HG02884 (cell line): ENCODE results near the gene PKDCC.

ENCODE experiments used
- ATAC-seq: cut with Tn5 transposase; IDR thresholded peaks from one replicate; pipeline ENCODE4 v1.9.1; 2021; ENCODE audit warnings: mild to moderate bottlenecking, moderate library complexity; ENCODE audit not compliant: unreplicated experiment

The PKDCC gene

DNA sequence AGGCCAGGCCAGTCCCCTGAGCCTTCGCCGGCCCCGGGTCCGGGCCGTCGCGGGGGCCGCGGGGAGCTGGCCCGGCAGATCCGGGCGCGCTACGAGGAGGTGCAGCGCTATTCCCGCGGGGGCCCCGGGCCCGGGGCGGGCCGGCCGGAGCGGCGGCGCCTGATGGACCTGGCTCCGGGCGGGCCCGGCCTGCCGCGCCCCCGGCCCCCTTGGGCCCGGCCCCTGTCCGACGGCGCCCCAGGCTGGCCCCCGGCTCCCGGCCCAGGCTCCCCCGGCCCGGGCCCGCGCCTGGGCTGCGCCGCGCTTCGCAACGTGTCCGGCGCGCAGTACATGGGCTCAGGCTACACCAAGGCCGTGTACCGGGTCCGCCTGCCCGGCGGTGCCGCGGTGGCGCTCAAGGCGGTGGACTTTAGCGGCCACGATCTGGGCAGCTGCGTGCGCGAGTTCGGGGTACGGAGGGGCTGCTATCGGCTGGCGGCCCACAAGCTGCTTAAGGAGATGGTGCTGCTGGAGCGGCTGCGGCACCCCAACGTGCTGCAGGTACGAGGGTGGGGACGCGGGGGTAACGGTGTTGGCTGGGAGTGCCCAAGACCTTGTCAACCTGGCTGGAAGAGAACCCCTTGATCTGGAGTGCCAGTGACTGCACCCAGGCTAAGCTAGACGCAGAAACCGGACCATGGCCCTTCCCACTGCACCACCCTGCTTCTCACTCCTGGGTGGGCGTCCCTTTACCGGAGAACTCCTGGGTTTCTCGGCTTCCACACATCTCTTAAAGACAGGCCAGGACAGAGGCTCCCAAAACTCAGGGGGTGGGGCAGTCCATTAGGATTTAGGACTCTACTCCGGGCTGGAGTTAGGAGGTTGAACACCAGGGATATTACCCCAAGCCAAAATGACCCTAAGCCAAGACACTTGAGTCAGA is 739 bp downstream of the PKDCC start:
- peak; percentile 10 for ATAC-seq

DNA sequence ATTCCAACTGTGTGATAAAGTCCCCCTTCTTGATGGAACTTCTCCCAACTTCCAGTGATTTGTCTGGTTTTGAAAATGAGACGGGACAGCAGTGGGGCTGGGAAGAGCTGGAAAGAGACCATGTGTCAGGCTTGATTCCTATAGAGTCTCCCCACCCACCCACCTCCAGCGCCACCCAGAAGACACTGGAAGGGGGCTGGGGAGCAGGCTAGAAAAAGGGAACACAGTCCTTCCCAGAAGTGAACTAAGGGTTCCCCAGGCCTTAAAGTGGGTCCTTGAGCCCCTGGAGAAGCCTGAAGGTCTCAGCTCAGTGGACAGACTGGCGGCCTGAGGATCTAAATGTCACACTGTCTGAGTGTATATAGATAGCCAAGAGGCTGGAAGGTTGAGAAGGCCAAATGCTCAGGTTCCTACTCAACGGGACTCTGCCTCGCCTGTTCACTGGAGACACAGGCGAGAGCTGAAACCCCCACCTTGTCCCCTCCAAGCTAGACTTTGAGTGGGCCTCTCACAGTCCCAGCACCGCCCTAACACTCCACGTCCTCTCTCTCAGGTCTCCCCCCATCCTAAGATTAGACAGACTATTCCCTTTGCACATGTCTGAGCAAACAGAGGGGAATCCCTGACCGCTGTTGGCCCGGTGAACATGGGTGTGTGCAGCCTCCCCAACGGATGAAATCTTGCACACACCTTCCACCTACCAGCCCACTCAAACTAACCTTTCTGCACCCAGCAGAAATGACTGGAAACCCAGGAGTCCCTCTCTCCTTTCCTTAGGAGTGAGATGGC is 1.6 kb downstream of the PKDCC start:
- no peak for ATAC-seq

DNA sequence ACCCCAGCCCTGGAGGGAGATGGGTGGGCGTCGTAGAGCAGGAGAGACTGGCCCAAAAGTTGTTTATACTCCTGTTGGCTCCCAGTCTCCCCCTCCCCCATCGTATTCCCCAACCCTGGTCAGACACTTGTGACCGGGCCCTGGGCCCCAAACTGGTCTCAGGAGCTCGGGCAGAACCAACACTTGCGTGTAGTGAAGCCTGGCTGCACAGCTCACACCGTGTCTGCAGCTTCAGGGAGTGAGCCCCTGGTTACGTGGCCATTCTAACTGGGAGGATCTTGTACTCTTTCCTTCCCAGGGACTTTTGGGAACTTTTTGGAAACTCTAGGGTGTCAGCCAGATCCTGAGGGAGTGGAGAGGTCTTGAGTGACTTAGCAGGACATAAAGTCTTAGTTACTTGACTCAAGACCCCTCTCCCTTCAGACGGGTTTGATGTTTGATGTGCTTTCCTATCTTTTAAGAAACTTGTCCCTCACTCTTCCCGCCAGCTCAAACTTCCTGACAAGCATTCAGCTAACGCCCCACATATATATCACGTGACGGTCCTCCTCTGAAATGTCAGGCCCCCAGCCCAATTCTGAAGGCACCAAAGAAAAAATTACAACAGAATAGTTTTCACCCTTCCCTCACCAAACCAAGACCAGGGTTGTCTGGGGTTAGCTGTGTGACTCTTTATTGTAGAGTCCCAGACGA is 2.3 kb downstream of the PKDCC start:
- ATAC-seq = no peak

DNA sequence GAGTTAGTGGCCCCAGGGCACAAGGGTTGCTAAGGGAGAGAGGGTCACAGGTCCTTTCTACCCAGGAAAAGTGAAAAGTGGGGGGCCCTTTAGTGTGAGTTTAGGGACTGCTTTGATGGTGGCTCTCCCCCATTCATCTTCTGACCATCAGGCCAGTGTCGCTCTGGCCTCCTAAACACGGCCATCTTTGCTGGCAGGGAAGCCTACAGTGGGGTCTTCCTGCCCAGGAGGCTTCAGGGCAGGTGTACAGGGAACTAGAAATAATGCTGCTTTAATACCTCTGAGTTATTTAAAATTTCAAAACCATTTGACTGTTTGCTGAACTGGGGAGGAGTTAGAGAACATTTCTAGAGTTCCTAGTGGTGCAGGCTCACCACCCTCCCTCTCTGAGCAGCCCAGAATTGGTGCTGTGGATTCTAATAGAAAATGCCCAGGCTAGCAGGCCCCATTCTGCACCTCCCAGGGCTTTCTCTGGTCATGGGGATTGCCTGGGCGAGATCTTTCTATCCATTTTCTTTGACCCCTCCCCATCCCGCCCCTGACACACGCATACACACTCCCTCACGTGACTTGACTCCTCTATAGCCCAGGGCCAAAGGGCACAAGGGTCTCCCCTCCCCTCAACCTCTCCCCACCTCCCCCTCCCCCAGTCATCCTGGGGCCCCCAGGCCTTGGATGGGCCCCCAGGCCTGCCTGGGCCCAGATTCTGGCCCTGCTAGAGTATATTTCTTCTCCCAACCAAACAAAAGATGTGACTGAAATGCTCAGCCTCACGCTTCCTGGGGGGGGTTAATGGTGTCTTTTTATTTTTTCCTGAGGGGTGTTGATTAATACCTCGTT is 3.1 kb downstream of the PKDCC start:
- ATAC-seq = no peak

DNA sequence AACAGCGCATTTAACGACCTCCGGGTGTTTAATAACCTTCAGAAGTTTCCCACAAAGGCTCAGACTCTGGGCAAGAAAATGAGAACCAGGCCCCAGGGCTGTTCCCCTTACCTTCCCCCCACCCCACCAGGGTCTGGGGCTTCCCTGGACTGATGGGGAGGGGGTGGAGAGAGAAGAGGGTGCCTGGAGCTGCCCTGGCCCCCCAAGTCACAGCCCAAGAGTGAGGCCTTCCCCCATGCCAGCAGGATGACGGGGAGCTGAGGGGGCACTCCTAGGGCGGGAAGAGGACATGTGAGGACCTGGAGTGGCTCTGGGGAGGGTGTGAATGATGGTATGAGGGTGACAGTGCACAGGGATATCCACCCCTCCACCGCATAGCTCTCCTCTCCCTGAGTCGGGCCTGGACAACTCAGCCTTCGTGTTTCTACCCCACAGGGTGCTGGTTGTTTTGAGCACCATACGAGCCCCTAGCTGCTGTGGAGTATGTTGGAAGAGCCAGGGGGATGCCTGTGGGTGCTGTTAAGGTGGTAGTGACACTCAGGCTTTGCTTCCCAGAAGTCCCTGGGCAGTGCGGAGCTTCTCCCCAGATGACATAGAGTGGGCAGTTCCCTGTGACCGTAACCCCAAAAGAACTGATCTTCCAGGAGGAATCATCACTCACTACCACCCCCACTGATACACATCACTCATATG is 3.9 kb downstream of the PKDCC start:
- ATAC-seq = no peak

DNA sequence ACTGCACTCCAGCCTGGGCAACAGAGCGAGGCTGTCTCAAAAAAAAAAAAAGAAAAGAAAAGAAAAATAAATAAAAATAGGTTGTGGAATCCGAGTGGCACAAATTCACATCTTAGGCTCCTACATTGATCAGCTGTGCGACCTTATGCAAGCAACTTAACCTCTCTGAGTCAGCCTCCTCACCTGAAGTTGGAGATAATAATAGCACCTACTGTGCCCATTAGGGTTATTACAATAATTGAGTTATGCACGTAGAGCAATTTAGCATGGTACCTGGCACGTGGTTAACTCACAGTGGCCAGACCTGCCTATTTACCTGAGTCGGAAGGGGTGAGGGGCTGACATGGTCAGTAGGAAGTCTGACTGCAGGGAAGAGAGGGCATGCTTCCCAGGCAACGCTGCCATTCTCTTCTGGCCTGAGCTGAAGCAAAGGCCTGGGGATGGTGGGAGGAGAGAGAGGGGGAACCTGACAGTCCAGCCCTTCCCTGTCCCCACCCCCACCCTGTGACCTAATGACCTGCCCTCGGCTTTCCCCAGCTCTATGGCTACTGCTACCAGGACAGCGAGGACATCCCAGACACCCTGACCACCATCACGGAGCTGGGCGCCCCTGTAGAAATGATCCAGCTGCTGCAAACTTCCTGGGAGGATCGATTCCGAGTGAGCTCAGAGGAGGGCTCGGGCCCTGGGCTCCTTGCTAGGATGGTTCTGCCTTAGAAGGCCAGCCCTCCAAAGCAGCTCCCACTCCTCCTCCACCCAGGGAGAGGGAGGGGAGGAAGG is 5.1 kb downstream of the PKDCC start:
- no peak for ATAC-seq

DNA sequence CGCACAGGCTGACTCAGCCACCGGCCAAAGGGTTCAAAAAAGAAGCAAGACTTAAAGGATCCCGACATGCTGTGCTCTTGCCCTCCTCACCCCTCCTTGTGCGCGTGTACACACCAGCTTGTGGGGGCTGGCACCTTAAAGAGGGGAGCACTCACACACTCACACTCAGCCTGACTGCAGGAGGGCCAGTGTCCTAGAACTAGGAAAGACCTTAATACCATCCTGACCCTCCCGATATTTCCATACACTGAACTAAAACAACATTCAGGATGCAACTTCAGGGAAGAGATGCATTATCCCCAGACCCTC is 5.6 kb downstream of the PKDCC start:
- no peak for ATAC-seq

DNA sequence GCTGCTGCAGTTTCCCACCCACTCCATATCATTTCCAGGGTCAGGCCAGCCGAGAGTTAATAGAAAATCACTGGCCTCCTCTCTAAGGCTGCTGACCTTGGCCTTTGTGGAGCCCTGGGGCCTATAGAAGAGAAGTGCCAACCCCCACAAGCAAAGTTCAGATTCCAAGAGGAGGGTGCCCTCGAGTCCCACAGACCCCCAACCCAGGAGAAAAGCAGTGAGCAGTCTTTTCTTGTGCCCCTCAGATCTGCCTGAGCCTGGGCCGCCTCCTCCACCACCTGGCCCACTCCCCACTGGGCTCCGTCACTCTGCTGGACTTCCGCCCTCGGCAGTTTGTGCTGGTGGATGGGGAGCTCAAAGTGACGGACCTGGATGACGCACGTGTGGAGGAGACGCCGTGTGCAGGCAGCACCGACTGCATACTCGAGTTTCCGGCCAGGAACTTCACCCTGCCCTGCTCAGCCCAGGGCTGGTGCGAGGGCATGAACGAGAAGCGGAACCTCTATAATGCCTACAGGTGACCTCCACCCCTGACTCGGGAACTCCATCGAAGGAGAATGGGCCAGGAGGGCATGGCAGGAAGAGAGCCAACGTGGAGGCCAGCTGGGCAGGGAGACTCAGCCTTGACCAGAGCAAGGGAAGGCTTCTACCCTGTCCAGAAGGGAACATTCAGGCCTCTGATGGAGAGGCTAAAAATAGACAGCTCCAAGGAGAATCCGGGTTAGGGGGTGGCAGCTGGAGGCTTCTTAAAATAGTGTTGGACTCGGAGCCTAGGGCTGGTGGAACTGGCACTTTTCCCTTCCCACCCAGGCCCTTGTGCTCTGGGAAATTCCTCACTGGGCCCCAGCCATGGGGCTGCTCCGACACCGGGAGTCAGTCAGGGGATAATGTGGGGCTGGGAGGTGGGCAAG is 6.2 kb downstream of the PKDCC start:
- ATAC-seq = no peak

DNA sequence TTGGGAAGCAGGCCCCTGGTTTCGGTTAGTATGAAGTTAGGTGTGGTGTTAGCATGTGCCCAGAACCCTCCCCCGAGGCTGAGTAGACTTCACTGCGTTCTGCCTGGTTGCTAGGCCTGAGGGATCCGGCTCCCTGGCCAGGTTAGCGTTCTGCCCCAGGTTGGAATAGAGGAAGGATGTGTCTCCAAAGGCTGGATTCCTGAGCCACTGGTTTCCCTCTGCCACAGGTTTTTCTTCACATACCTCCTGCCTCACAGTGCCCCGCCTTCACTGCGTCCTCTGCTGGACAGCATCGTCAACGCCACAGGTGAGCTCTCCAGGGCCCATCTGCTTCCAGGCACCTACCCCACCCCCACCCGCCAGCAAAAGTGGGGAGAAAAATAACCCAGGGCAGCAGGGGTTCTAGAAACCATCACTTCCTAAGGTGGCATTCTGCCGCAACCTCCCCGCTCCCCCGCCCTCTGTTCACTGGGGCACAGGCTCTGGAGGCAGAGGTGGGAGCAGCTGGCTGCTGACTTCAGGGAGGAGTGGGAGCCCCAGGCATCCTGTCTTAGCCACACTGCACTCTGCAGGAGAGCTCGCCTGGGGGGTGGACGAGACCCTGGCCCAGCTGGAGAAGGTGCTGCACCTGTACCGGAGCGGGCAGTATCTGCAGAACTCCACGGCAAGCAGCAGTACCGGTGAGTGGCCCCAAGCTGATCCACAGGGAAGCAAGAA is 7.1 kb downstream of the PKDCC start:
- ATAC-seq = no peak

DNA sequence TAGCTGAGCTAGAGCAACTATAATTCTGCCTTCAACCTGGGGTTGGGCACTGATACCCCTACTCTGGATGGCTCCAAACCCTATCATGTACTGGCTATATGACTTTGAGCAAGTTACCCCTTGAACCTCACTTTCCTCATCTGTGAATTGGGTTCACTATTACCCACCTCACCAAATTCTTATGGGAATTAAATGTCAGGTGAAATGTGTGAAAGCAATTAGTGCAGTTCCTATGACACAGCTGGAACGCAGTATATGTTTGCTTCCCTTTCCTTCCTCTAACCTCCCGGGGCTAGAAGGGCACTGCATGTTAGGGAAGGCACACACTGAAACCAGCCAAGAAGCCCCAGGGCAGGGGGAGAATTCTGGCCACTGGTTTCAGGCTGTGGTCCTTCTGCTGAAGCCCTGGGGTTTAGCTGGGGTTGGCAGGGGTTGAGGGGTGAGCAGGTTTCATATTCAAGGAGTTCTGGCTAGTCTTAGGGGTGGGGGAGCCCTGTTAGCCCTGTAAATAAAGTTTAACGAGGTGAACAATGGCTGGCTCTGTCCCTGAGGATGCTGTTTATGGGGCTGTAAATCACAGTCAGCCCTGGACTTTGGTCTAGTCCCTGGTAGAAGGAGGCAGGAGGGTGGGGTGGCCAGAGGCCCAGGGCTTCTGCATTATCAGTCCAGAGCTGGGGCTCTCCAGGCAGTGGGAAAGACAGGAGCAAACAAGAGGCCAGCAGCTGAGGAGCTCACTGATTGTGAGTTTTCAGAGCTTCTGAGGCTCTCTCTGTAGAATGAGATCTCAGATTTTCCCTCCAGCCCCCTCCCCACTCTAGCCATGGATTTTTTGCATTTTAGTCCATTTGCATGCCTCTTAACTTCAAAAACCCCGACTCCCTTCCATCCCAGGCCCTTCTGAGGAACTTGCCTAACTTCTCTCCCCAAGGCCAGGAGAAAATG is 8.0 kb downstream of the PKDCC start:
- ATAC-seq = no peak

DNA sequence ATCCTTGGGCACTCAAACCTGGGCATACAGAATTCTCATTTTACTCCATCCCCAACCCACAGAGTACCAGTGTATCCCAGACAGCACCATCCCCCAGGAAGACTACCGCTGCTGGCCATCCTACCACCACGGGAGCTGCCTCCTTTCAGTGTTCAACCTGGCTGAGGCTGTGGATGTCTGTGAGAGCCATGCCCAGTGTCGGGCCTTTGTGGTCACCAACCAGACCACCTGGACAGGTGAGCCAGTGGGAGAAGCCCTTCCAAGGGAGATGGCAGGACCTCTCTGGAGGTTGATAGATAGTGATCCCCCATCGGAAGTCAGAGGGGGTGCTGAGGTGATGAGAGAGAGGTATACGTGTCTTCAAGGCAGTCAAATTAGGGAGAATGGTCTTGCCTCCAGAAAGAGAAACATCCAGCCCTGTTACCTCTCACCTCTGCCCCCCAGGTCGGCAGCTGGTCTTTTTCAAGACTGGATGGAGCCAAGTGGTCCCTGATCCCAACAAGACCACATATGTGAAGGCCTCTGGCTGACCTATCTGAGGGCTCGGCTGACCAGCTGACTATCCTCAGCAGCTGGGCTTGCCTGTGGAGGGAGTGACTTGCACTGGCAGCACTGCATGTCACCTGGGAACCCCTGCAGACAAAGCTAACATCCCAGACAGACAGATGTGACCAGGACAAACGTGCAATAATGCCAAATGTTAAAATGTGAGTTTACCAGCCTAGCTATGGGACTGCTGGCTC is 9.5 kb downstream of the PKDCC start:
- no peak for ATAC-seq

DNA sequence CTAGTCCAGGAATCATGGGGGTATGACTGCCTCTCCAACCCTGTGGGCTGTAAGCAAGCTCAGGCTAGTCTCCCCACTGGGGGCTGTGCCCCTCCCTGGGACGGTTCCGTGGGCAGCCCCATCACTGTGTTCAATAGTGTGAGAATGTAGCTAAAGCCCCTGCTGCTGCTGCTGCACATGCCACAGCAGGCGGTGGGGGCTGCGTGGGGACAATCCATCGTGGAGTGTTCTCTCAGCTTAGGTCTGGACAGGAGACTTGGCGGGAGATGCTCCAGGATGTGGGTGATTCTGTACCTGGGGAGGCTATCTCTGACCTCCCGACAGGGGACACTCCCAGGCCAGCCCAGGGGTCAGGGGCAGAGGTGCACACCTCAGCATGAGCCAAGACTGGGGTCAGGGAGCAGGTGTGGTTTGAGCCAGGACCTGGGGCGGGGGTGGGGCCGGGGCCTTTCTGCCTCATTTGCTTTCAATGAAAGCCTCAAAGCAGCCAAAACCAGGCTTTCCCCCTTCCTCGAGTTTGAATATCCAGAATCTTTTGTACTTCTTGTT is 10.2 kb downstream of the PKDCC start:
- no peak for ATAC-seq

DNA sequence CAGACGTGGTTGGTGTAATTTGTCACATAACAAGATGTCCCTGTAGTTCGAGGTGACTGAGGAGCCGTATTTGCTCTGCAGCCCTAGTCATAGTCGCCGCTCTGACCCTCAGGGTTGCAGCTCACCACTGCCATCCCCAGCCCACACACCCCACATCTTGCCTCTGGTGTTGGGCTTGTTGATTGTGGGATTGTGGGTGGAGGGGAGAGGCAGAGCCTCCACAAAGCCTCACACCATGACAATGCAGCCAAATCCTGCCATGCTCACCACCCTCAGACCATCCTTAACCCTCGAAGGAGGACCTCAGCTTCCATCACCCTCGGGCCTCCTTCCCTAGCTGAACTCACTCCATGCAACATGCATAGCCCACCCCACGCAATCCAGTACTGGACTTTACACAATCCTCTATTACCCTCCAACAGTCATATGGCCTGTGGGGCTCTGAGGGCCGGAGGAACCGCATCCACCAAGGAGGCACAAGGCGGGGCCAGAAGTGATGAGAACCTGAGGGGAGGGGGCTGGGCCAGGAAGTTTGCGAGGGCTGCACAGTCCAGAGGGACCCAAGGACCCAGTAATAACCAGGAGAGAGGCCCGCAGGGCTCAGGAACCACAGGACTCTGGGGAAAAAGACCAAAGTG is 11.6 kb downstream of the PKDCC start:
- ATAC-seq = no peak

DNA sequence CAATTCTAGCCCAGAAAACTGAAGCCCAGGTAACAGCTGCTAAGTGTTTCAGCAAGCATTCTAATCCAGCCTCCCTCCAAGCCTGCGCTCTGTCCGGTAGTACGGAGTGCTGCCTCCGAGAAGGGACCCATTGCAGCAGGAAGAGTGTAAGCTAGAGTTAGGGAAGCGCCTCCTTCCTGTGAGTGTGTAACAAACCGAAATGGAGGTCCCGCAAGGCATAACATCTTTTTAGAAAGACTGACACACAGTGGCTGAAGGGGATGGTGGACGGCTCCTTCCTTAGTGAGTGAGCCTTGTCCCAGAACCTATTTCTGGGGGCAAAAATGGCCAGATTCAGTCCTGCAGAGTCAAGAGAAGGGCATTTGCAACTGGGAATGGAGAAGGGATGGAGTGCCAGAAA is 12.2 kb downstream of the PKDCC start:
- no peak for ATAC-seq
